ENCODE results near the gene STMND1.

The STMND1 gene

GRCh38 chr6:17101422-17102257, at the start of gene STMND1:
TSS of gene STMND1 (plus strand) at chr6:17102050. CDS start at chr6:17102258, 208 bp downstream.
- no peak within 1 kb of the TSS for H2AFZ ChIP-seq (ENCODE audit: low read depth, low read length, severe bottlenecking)
- no peak within 1 kb of the TSS for H3K4me3 ChIP-seq (ENCODE audit: insufficient read depth, low read length, poor library complexity, severe bottlenecking)

GRCh38 chr6:17054647-17055046, 47.2 kb upstream of the STMND1 start:
- H3K36me3 ChIP-seq (ENCODE audit: low read length) = no peaks in the 10 kb centered on the region
- TF ChIP-seq CTCF (IDR thresholded peaks at IDR 0.05; ENCODE audit: insufficient read depth, low read length, poor library complexity, severe bottlenecking) = no peak
- no peak overlapping the region for H3K4me3 ChIP-seq (ENCODE audit: insufficient read depth, low read length, poor library complexity, severe bottlenecking)
- H3K79me2 ChIP-seq (ENCODE audit: insufficient read depth, low read length) = no peaks in the 10 kb centered on the region
- H3F3A ChIP-seq (ENCODE audit: insufficient read depth) = no peaks in the 10 kb centered on the region
- no peak overlapping the region for H3K4me2 ChIP-seq (ENCODE audit: low read depth, low read length, poor library complexity, severe bottlenecking)
- no peak overlapping the region for H2AFZ ChIP-seq (ENCODE audit: low read depth, low read length, severe bottlenecking)
- no peaks in the 10 kb centered on the region for H3K9me3 ChIP-seq (ENCODE audit: insufficient read depth, low read length)
- no peak overlapping the region for H3K9ac ChIP-seq (ENCODE audit: low read length)
- H3K27ac ChIP-seq (ENCODE audit: low read depth, low read length) = no peak overlapping the region
- no peaks in the 10 kb centered on the region for H4K20me1 ChIP-seq (ENCODE audit: low read depth, low read length)
- H3K9me2 ChIP-seq (replicated peaks; ENCODE audit: insufficient read depth, low read length) = no peaks in the 10 kb centered on the region
- H3K27me3 ChIP-seq (ENCODE audit: low read length) = no peaks in the 10 kb centered on the region

More at GRCh38 chr6:17101422-17102257, at the start of gene STMND1:
- Histone ChIP-seq H3K79me2 (ENCODE audit: insufficient read depth, low read length) (no peaks in the 10 kb centered on the region), H3K9me2 (replicated peaks; ENCODE audit: insufficient read depth, low read length) (no peaks in the 10 kb centered on the region), H3K27ac (ENCODE audit: low read depth, low read length) (no peak within 1 kb of the TSS), H3K4me2 (ENCODE audit: low read depth, low read length, poor library complexity, severe bottlenecking) (no peak within 1 kb of the TSS), H3F3A (ENCODE audit: insufficient read depth) (no peaks in the 10 kb centered on the region), H3K9me3 (ENCODE audit: insufficient read depth, low read length) (no peaks in the 10 kb centered on the region), H4K20me1 (ENCODE audit: low read depth, low read length) (no peaks in the 10 kb centered on the region), H3K36me3 (ENCODE audit: low read length) (no peaks in the 10 kb centered on the region), H3K27me3 (ENCODE audit: low read length) (0 out of 2 replicates have a peak, but pooled peaks cover 3% of the 10 kb centered on the region), H3K9ac (ENCODE audit: low read length) (no peak within 1 kb of the TSS)
- no peak for TF ChIP-seq CTCF (IDR thresholded peaks at IDR 0.05; ENCODE audit: insufficient read depth, low read length, poor library complexity, severe bottlenecking)
- no peak for TF ChIP-seq EZH2phosphoT487 (conservative IDR thresholded peaks at IDR 0.05; ENCODE audit: low read length)

- no peaks in the 10 kb centered on the region for H3K27me3 ChIP-seq (ENCODE audit: low read length)
- H3K9me2 ChIP-seq (replicated peaks; ENCODE audit: insufficient read depth, low read length) = no peaks in the 10 kb centered on the region
- H2AFZ ChIP-seq (ENCODE audit: low read depth, low read length, severe bottlenecking) = no peak overlapping the region
- no peaks in the 10 kb centered on the region for H3K79me2 ChIP-seq (ENCODE audit: insufficient read depth, low read length)
- no peaks in the 10 kb centered on the region for H3F3A ChIP-seq (ENCODE audit: insufficient read depth)
- TF ChIP-seq EZH2phosphoT487 (conservative IDR thresholded peaks at IDR 0.05; ENCODE audit: low read length) = no peak
- no peak for TF ChIP-seq CTCF (IDR thresholded peaks at IDR 0.05; ENCODE audit: insufficient read depth, low read length, poor library complexity, severe bottlenecking)
- no peak overlapping the region for H3K4me3 ChIP-seq (ENCODE audit: insufficient read depth, low read length, poor library complexity, severe bottlenecking)
- H3K36me3 ChIP-seq (ENCODE audit: low read length) = no peaks in the 10 kb centered on the region
- no peaks in the 10 kb centered on the region for H4K20me1 ChIP-seq (ENCODE audit: low read depth, low read length)
- no peaks in the 10 kb centered on the region for H3K9me3 ChIP-seq (ENCODE audit: insufficient read depth, low read length)
- no peak overlapping the region for H3K9ac ChIP-seq (ENCODE audit: low read length)
- no peak overlapping the region for H3K27ac ChIP-seq (ENCODE audit: low read depth, low read length)
- no peak overlapping the region for H3K4me2 ChIP-seq (ENCODE audit: low read depth, low read length, poor library complexity, severe bottlenecking)
Observed at GRCh38 chr6:17057322-17057721, 44.5 kb upstream of the STMND1 start.
